Kidney (tissue), 14 donors: ENCODE measurements around the gene RTN4RL2. TPM values are rescaled to one million over a fixed set of nuclear protein-coding genes. Genes with fewer than 3 reads are reported as not detected.

Source experiments
- DNase-seq, 5 donors: peaks; one replicate each; pipeline ENCODE4 v3.0.0-alpha.2; 2013 to 2020
- FAIRE-seq: peaks from 2 replicates; lab custom pipeline; 2012; peaks lifted over from hg19 to GRCh38; lab: Jason Lieb, UNC
- H3K27ac ChIP-seq, 2 donors: one replicate each; pipeline ENCODE4 v1.7.0; 2013; ENCODE audit warnings: low read depth in 2 of 2, low read length in 2 of 2, inconsistent platforms in 1 of 2
- H3K27me3 ChIP-seq: one replicate; pipeline ENCODE4 v1.7.1; 2013; ENCODE audit warnings: low read length, inconsistent platforms; ENCODE audit not compliant: control insufficient read depth, insufficient read depth
- H3K36me3 ChIP-seq, 3 donors: one replicate each; pipeline versions ENCODE4 v1.7.0 to v1.7.1; 2013; ENCODE audit warnings: low read length in 3 of 3, control low read depth in 1 of 3, inconsistent platforms in 1 of 3; ENCODE audit not compliant: insufficient read depth in 3 of 3, control insufficient read depth in 2 of 3
- H3K4me1 ChIP-seq, 3 donors: one replicate each; pipeline versions ENCODE4 v1.7.0 to v1.7.1; 2013; ENCODE audit warnings: low read length in 3 of 3, inconsistent platforms in 1 of 3, low read depth in 1 of 3; ENCODE audit not compliant: control insufficient read depth in 2 of 3, insufficient read depth in 2 of 3
- H3K4me3 ChIP-seq, 3 donors: one replicate each; pipeline versions ENCODE4 v1.7.0 to v1.8.1; 2013; ENCODE audit warnings: low read length in 3 of 3, control low read depth in 1 of 3, inconsistent platforms in 1 of 3
- H3K9ac ChIP-seq, 3 donors: one replicate each; pipeline versions ENCODE4 v1.7.0 to v1.7.1; 2013; ENCODE audit warnings: low read length in 3 of 3, control low read depth in 1 of 3, inconsistent platforms in 1 of 3
- H3K9me3 ChIP-seq, 3 donors: one replicate each; pipeline versions ENCODE4 v1.7.0 to v1.7.1; 2013; ENCODE audit warnings: low read length in 3 of 3, control low read depth in 1 of 3, inconsistent platforms in 1 of 3; ENCODE audit not compliant: control insufficient read depth in 2 of 3, insufficient read depth in 1 of 3
- intact Hi-C: fragments of 100-400 bp; cut with DNase I; formaldehyde crosslinking; loops from one replicate; pipeline ENCODE4 v1.11.1; 2022
- polyA plus RNA-seq: library from polyadenylated mRNA; stranded (reverse); fragments of 350-450 nt; fragmentation: Illumina TruSeq; extraction: RNeasy Lipid Tissue Mini Kit (QIAGEN cat#74804); gene quantifications from one replicate; pipeline ENCODE4 v1.2.3, GENCODE V29; 2014; ENCODE audit warnings: low read depth, low replicate concordance; ENCODE audit not compliant: insufficient read depth
- total RNA-seq: library from RNA; stranded (reverse); fragmentation: NEBNext Ultra II Directional; extraction: Animal tissue kit (Norgen Biotek cat#: 25700); gene quantifications from one replicate; pipeline ENCODE4 v1.2.1, GENCODE V29; 2021
- TF ChIP-seq, protein P1 (sequence below): IDR thresholded peaks from 3 replicates; pipeline ENCODE4 v1.5.1; 2012; ENCODE audit warnings: mild to moderate bottlenecking, moderate library complexity, borderline replicate concordance; ENCODE audit not compliant: insufficient read depth; ENCODE audit errors: extremely low read depth
- donor health status: control.
- donor health status: control.
- donor health status: control.
- donor health status: control.
- donor health status: control.
- donor health status: DM: yes; HTN: yes; CAD: no.
- donor health status: Normal renal cell carcinoma (clear cell type).

RTN4RL2 gene
- total and polyA plus RNA-seq, 2 donors from 2014 or later = 2.6 to 5.5 TPM

DNA sequence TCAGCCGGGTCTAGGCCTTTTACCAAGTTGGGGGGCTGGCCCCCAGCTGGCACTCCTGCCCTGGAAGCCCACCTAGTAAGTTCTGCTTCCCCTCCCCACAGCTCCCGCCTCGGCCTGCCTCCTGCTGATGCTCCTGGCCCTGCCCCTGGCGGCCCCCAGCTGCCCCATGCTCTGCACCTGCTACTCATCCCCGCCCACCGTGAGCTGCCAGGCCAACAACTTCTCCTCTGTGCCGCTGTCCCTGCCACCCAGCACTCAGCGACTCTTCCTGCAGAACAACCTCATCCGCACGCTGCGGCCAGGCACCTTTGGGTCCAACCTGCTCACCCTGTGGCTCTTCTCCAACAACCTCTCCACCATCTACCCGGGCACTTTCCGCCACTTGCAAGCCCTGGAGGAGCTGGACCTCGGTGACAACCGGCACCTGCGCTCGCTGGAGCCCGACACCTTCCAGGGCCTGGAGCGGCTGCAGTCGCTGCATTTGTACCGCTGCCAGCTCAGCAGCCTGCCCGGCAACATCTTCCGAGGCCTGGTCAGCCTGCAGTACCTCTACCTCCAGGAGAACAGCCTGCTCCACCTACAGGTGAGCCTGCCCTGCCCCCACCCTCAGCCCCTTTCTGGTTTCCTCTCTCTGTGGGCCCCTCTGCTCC lies 7.3 kb downstream of the RTN4RL2 start:
- TF ChIP-seq, protein P1, sequence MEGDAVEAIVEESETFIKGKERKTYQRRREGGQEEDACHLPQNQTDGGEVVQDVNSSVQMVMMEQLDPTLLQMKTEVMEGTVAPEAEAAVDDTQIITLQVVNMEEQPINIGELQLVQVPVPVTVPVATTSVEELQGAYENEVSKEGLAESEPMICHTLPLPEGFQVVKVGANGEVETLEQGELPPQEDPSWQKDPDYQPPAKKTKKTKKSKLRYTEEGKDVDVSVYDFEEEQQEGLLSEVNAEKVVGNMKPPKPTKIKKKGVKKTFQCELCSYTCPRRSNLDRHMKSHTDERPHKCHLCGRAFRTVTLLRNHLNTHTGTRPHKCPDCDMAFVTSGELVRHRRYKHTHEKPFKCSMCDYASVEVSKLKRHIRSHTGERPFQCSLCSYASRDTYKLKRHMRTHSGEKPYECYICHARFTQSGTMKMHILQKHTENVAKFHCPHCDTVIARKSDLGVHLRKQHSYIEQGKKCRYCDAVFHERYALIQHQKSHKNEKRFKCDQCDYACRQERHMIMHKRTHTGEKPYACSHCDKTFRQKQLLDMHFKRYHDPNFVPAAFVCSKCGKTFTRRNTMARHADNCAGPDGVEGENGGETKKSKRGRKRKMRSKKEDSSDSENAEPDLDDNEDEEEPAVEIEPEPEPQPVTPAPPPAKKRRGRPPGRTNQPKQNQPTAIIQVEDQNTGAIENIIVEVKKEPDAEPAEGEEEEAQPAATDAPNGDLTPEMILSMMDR = no peak
- DNase-seq (no peak), FAIRE-seq (no peak)
- Histone ChIP-seq H3K27me3 (no peaks in the 10 kb centered on the region), H3K4me1 (no peaks in the 10 kb centered on the region), H3K9ac (no peak overlapping the region), H3K36me3 (no peaks in the 10 kb centered on the region), H3K4me3 (no peak overlapping the region), H3K9me3 (no peaks in the 10 kb centered on the region), H3K27ac (no peak overlapping the region)
- intact Hi-C loops = no loop called here

DNA sequence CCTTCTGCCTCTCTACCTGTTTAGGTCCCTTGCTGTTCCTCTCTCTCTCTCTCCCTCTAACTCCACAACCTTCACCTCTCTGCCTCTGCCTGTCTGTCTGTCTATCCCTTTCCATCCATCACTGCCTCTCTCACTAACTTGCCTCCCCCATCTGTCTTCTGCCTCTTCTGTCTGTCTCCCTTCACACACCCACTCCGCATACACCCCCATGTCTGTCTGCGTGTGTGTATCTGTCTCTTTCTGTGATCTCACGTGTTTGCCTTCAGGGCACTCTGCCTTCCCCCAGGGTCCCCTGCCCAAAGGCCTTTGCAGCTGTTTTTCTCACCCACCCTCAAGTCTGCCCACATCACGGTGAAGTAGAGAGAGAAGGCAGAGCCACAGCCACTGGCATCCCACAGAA lies 7.9 kb downstream of the RTN4RL2 start:
- FAIRE-seq (no peak), DNase-seq (no peak)
- Histone ChIP-seq H3K36me3 (no peaks in the 10 kb centered on the region), H3K9me3 (no peaks in the 10 kb centered on the region), H3K4me1 (no peaks in the 10 kb centered on the region), H3K27me3 (no peaks in the 10 kb centered on the region), H3K4me3 (no peak overlapping the region), H3K27ac (no peak overlapping the region), H3K9ac (no peak overlapping the region)
- TF ChIP-seq, protein P1 = no peak
- intact Hi-C loops = no loop called here

DNA sequence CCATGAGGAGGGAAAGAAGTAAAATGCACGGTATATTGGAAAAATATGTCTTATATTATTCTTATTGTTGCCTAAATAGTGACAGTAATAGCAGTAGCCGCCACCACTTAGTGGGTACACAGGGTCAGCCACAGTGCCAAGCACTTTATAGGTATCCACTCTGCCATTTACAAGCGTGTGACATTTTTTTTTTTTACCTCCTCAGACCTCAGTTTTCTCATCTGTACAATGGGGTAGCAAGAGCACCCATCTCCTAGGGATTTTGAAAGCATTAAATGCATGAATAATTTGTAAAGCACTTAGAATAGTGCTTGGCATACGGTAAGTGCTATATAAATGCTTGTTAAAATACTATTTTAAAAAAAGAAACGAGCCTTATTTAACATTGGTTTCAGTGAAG lies 8.9 kb downstream of the RTN4RL2 start:
- intact Hi-C loops = no loop called here
- TF ChIP-seq, protein P1 = no peak
- Histone ChIP-seq H3K27me3 (no peaks in the 10 kb centered on the region), H3K36me3 (no peaks in the 10 kb centered on the region), H3K4me3 (no peak overlapping the region), H3K27ac (no peak overlapping the region), H3K4me1 (no peaks in the 10 kb centered on the region), H3K9me3 (no peaks in the 10 kb centered on the region), H3K9ac (no peak overlapping the region)
- DNase-seq (no peak), FAIRE-seq (no peak)

DNA sequence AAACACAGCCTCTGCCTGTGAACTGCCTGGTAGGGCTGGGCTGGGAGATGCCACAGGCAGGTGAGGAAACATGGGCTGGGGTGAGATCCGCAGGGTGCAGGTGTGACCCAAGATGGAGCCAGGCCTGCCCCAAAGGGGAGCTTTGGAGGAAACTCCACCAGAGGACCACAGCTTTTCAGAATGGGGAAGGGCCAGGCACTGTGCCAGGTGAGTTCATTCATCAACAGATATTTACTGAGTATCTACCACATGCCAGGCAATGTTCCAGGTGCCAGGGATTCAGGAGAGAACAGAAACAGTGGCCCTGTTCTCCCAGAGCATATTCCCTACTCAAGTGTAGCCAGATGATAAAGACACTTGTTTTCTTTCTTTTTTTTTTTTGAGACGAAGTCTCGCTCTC lies 11.2 kb downstream of the RTN4RL2 start:
- Histone ChIP-seq H3K4me3 (no peak overlapping the region), H3K9ac (no peak overlapping the region), H3K36me3 (no peaks in the 10 kb centered on the region), H3K4me1 (peaks cover 0 to 7% (median 4%) of the 10 kb centered on the region in 3 donors), H3K27ac (no peak overlapping the region), H3K9me3 (no peaks in the 10 kb centered on the region), H3K27me3 (peaks cover 9% of the 10 kb centered on the region)
- FAIRE-seq (no peak), DNase-seq (no peak)
- intact Hi-C loops = no loop called here
- TF ChIP-seq, protein P1 = no peak
